ENCODE results near the gene TTC28.

- TF ChIP-seq CTCF (conservative IDR thresholded peaks at IDR 0.05; ENCODE audit: low read length) = no peak
- TF ChIP-seq EZH2phosphoT487 (IDR thresholded peaks at IDR 0.05; ENCODE audit: borderline replicate concordance) = no peak
Measured at GRCh38 chr22:28063656-28064055, 616.0 kb downstream of the TTC28 start.

Measured in Loucy (cell line).